ENCODE results near the gene MIAT.

The MIAT gene

DNA sequence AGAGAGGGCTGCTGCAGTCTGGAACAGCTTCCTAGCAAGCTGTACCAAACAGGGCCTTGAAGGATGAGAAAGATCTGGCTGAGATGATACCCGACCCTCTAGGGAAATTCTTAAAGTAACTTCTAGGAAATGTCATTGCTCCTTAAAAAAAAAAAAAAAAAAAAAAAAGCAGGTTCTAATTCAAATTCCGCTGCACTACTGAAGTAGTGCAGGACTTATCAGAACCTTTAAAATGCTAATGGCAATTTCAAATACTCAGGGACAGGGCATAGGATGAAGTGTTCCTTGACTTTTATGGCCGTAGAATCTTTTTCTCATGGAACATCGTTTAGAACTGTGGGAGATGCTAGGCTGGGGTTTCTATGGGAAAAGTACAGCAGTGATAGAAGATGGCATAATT lies 13.1 kb downstream of the MIAT start:
- no peak for FAIRE-seq

DNA sequence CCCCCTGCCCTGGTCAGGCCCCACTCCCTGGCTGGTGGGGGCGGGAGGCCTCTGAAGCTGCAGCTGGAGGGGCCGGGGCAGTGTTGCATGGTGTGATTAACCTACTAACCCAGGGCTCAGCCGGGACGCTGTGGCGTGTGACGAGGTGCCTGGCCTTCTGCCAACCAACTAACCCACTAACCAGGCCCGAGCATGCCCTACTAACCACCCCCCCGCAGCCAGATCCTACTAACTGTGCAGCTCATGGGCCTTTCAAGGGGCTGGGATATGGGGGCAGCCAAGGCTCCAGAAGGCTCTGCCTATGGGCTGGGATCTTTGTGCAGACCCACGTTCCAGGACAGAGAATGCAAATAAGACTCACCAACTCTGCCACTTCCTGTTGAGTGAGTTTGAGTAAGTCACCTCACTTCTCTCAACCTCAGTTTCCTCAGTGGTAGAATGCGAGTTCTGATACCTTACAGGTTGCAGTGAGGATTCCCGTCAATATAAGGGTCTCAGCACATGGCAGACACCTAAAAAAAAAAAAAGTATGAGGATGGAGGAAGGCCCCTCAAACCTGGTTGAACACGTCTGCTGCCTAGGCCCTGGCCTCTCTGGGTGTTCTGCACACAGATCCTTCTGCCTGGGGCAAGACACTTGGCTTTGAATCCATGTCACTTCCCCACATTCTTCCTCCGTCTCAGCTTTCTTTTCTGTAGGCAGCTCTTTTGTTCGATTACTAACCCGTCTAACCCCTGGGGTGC lies 14.1 kb downstream of the MIAT start:
- no peak for FAIRE-seq

DNA sequence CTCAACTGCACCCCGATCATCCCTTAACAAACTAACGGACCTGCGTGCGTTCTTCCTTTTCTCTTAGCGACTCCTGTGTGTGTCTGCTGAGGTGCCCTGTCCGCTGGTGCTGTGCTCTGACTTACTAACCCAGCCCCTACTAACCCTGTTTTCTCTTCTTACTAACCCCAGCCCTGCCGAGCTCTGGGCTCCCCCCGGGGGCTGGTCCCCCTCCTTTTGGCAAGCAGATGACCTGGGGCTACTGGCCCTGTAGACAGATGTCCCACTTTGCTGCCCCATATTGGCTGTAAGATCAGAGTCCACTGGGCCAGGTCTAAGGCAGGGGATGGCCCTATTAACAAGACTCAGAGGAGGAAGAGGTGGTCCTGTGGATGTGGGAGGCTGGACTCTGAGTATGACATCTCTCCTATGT lies 14.7 kb downstream of the MIAT start:
- FAIRE-seq: no peak

- peak; percentile 98 for FAIRE-seq
These were observed 15.4 kb downstream of the MIAT start for GRCh38 chr22:26672590-26673468.

- FAIRE-seq: no peak
These were observed 16.1 kb downstream of the MIAT start for GRCh38 chr22:26673486-26673885.

DNA sequence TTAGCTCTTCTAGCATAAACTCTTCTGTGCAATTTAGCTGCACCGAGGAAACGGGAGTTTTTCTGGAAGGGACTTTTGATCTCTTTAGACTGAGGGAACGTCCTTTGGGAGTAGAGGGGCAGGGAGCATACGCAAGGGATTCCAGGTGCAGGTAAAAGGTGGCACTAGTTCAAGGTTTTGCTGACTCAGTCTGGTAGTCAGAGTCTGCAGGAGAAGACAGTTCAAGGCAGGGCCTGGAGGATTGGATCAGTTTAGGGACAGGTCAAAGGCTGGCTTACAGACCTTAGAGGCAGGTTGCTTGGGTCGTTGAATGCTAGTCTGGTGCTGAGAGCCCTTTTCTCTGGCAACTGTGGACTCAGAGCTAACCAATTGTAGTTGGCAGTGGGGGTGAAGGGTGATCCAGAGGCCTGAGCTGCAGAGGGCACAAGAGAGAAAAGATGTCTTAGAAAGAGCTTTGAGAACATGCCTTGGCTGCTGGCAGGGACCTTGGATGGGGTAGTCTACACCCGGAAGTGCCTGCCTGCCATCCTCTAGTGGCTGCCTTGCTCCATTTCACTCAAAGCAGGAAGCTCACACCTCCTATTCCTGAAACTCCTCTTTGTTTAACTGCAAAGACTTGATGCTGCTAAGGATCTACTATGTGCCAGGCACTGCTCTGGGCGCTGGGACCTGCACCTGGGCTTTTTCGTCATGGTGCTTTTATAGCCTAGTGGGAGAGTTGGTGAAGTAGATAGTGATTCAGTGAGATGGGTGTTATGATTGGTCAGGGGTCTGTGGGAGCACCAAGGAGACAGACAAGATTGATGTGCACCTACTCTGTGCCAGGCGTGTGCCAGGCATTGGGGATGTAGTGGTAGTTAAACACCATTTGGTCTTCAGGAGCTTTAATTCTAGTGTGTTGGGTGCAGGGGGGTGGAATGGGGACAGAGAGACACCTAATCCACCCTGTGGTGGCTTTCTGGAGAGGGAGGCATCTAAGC lies 17.1 kb downstream of the MIAT start:
- no peak for FAIRE-seq

- FAIRE-seq: no peak
These were observed 18.4 kb downstream of the MIAT start for GRCh38 chr22:26675687-26676268.

DNA sequence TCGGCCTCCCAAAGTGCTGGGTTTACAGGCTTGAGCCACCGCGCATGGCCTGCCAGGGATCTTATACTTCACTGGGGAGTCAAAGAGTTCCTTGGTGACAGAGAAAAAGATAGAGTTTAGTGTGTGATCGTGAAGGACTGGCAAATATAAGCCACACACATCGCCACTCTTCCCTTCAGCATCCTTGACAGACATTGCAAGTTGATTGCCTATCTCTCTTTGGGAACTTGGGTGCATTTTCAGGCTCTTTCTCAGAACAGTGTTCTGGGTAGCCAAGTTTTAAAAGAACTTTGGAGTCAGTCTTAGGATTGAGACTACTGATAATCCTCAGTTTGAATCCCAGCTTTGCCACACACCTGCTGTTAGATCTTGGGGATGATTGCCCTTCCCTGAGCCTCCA lies 19.8 kb downstream of the MIAT start:
- FAIRE-seq: no peak

- peak; percentile 76 for FAIRE-seq
These were observed 21.7 kb downstream of the MIAT start for GRCh38 chr22:26679003-26679629.

DNA sequence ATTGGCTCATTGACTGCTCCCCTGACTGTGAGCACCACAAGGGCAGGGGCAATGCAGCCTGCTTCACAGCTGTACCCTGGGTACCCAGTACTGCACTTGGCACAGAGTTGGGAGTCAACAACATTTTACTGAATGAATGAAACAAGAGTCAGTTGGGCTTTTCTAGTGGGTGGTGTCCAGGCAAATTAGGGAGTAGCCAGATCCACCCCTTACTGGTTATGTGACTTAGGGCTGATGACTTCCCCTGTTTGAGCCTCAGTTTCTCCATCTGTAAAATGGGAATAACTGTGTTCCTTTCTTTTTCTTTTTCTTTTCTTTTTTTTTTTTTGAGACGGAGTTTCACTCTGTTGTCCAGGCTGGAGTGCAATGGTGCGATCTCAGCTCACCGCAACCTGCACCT lies 23.1 kb downstream of the MIAT start:
- FAIRE-seq: no peak

DNA sequence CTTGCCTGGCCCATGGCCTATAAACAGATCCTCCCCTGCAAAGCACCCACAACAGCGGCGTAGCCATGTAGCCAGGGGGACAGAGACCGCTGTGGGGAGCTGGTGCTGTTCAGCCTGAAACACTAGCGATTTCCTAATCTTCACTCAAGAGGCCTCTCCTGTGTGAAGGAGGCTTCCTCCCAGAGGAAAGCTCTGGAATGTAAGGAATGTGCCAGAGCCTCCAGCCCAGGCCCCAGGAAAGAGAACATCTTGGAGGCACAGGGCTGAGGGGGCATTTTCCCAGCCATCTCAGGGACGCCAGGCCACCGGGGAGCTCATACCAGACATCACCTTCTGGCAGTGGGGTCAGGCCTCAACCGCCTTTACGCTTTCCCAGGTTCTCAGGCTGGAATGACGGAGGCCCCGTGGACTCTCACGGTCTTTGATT lies 24.0 kb downstream of the MIAT start:
- no peak for FAIRE-seq

- no peak for FAIRE-seq
These were observed 26.8 kb downstream of the MIAT start for GRCh38 chr22:26684168-26684567.

GRCh38 chr22:26685601-26686000 lies 28.2 kb downstream of the MIAT start:
- no peak for FAIRE-seq

DNA sequence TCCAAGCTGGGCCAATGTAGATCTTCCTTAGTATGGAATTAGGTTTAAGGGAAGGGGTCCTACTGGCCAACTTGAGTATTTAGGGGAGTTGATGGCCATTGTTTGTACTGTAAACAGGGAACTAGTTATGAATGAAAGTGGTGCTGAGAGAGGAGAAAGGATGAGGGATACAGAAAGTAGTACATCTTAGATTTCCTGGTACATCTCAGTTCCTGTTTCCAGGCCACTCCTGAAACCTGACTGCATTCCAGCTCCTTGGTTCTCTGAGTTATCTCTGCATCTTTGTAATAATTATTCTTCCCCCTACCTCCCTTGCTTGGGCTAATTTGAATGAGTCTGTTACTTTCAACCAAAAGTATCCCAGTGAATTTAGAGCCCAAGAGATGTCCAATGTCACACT lies 30.1 kb downstream of the MIAT start:
- no peak for FAIRE-seq

GRCh38 chr22:26689513-26690301 lies 32.3 kb downstream of the MIAT start:
- no peak for FAIRE-seq

DNA sequence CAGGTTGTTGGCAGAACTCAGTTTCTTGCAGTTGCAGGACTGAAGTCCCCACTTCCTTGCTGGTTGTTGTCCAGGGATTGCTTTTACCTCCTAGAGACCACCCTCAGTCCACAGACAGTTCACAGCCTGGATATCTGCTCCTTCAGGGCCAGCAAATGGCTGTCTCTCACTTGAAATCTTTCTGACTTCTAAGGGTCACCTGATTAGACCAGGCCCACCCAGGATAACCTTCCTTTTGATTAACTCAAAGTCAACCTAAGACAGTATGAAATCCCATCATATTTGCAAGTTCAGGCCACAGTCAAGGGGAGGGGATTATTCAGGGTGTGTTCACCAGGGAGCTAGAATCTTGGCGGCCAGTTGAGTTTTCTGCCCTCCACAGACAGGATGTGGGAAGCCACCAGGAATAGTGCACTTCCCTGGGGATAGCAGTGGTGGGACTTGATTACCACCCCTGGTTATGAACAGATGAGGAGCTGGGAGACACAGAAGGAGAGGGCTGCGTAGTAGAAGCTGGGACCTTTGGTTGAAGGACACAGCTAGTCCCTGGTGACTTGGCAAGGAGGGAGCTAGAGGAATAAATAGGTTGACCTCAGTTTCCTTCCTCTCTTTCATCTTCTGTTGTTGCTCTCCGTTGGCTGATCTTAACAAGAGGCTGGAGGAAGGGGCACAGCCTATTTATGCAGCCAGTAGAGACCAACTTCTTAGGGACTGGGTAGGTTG lies 33.4 kb downstream of the MIAT start:
- no peak for FAIRE-seq

- no peak for FAIRE-seq
These were observed 34.0 kb downstream of the MIAT start for GRCh38 chr22:26691377-26691716.

DNA sequence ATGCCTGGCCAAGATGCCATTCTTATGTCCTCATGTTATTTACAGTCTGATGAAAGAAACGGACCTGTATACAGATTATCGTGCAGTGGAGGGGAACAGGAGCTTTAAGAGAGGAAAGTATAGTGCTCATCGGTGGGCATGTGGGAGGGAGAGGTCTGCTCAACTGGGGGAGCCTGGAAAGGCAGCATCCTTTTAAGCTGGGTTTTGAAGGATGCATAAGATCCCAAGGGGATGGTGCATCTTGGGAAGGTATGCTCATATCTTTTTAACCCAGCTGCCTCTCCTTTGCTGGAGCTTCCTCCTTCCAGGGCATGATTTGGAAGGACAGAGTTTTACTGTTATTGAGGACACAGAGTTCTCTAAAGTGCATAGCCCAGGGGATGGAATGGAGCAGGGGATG lies 34.8 kb downstream of the MIAT start:
- no peak for FAIRE-seq

DNA sequence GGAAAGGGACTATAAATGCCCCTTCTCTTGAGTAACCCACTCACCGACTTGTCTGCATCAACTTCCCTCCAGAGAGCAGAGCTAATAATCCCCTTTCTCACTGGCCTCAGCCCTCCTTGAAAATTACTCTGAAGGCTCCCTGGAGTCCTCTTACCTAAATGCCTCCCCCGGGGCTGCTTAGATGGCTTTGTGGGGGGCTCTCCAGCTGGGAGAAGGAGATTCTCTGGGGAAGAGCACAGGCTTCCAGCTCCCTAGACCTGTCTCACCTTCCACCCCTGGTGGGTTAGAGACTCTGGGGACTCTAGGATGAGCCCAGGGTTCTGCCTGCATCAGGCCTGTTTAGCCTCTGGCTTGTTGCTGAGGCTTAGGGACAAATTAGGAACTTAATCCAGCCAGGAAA lies 39.8 kb downstream of the MIAT start:
- no peak for FAIRE-seq

- FAIRE-seq: no peak
These were observed 43.1 kb downstream of the MIAT start for GRCh38 chr22:26700462-26700861.

GRCh38 chr22:26700886-26701285 lies 43.5 kb downstream of the MIAT start:
- no peak for FAIRE-seq
